GM21390 (cell line): ENCODE results near the gene SC5D.

ENCODE experiments used
- ATAC-seq: cut with Tn5 transposase; IDR thresholded peaks from one replicate; pipeline ENCODE4 v1.9.1; 2021; ENCODE audit not compliant: unreplicated experiment

Gene SC5D

GRCh38 chr11:121328176-121328966 lies 35.8 kb downstream of the SC5D start:
- ATAC-seq, result peak; percentile 57

GRCh38 chr11:121328967-121329679 lies 36.6 kb downstream of the SC5D start:
- ATAC-seq, result peak; percentile 45

DNA sequence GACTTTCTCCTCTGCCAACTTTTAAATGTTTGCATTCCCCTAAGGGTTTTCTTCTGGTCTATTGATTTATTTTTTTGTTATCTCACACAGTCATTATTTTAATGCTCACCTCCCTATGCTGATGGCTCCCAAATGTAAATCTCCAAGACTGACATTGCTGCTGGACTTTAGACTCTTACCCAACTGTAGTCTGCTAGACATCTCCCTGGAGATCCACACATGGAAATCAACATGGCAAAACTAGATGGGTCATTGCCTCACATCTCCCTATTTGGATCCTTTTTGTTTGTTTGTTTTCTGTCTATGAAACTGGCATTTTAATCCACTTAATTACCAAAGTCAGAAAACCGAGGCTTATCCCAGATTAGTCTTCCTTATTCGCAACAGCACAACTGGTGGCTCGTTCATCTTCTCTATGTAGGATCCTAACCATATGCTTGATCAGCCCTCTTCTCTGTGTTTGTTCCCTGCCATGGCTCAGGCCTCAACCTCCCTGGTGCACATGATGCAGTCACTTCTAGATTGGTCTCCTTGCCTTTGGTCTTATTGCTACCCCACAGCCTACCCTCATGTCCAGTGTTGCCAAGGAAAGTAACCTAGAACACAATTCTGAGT lies 37.3 kb downstream of the SC5D start:
- ATAC-seq, result no peak

DNA sequence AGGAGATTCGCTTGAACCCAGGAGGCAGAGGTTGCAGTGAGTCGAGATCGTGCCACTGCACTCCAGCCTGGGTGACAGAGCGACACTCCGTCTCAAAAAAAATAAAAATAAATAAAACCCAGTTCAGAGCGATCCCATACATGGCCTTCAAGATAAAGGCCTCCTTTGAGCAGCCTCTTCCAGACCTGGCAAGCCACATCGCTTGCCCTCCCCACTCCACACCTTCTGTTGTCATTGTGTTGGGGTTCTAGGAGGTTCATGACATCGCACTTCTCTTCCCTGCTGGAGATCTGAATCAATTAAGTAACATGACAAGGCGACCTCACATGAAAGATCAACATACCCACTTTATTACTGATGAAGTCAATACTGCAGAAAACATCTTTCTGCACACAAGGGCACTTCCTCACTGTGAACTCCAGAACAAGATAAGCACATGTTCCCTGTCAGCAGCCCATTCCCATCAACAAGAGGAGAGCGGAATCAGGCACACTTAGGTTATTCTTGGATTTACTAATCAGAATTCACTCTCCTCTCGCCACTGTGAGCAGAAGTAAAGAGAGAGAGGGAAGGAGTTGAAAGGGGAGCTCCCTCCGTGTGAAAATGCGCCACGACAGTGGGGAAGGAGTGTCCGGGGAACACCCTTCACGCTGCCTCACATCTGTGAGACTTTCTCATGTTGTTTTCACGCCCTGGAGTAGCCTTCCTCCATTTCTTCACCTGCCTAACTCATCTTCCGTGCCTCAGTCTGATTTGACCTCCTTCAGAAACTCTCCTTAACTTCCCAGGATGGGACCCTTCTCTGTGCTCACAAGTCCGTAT lies 38.3 kb downstream of the SC5D start:
- no peak for ATAC-seq

DNA sequence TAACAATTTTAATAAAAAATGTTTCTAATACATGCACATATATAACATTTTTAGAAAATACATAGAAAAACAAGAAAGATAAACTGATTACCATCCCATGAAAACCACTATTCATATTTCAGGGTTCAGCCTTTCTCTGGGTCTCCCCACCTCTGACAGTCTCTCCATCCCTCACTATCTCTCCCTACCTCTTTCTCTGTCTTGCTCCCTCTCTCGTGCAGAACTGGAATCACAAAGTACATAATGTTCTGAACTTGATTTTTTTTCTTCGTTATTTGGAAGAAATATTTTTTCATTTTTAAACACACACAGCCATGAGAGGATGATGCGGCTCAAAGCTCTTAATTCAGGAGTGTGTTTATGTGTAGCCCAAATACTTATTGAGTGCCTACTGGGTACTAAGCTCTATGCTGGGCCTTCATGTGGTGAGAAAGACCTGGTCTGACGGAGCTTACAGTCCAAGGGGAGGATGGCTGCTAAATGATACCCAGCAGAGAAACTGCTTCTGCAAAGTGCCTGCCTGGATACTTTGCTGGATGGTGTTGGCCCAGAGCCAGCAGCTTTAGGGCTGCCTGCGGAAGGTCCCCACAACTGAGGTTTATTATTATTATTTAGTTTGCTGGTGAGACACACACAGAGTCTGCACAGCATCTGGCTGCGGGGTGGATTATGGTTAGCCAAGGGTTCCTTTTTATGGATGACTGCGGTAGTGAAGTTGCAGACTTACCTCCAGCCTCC lies 42.6 kb downstream of the SC5D start:
- ATAC-seq, result no peak

DNA sequence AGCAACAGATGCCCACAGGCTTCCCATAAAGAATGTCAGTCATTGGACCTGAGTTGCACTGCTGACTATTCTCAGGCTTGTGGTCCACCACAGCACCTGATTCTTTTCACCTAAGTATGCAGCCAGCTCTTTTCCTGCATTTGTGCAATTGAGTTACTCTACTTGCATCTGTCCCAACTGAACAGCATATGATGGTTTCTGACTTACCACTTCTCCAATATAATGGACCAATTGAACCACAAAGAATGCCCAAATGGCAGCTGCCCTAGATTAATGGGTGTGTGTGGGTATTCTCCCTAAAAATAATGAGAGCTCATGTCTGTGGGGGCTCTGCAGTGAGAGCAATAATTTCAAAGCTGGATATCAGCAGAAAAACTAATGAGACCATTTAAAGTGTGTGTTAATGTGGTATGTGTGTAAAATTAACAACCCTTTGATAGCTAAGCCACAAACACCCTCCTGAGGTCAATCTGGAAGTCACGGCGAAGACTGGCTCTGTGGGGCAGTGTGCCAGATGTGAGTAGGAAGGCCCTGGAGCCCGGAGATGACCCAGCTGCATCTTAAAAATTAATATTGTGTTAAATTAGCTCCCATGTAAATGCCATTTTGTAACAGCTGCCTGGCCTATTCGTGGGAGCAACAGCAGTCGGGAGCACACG lies 43.8 kb downstream of the SC5D start:
- no peak for ATAC-seq

DNA sequence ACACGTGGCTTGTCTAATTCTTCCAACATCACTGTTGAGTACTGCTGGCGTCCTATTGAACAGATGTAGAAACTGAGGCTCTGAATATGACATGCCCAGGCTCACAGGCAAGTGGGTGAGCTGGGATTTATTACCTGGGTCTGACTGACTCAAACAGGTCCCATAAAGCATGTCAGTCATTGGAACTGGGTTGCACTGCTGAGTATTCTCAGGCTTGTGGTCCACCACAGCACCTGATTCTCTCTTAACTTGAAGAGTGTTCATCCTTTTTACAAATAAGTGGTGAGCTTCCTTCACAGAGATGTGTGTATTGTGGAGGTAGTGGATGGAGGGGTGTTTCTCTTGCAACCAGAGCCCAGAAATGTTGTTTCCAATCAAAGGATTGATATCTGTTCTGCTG lies 44.5 kb downstream of the SC5D start:
- peak; percentile 49 for ATAC-seq

DNA sequence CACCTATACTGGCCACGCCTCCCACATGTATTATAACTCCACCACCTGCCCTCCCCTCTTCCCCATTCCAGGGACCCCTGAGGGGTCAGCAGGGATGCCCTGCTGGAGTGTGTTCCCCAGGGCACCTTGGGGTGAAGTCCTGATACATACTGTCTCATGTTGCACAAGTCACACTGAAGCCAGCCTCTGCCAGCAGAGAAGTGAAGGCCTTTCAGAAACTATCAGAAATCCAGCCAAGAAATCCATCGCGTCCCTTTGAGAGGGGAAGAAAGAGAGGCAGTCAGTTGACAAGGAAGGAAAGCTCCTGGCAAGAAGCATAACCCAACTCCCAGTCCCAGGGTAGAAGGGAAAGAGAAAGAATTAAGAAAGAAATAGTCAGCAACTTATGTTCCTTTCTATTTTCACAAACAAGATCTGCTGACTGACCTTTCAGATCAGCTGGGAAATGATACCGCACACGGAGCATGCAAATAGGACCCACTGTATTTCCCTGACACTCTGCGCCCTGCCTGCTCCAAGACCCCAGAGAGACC lies 45.2 kb downstream of the SC5D start:
- peak; percentile 28 for ATAC-seq

DNA sequence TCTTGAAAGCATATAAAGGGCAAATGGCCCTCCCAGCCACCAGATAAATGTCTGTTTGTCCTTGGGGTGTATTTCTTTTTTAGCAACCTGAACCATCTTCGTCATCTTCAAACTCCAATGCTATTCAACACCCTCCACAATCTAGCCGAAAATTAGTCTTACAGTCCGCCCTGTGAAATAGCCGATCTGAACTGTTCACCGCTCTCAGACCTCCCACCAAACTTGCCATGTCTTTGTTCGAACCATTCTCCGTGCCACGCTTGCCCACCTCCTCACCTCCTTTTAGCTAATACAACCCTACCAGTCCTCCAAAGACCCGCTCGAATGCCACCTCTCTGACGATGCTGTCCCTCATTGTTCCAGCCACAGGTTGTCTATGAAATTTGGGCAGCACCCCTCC lies 46.0 kb downstream of the SC5D start:
- ATAC-seq, result no peak

DNA sequence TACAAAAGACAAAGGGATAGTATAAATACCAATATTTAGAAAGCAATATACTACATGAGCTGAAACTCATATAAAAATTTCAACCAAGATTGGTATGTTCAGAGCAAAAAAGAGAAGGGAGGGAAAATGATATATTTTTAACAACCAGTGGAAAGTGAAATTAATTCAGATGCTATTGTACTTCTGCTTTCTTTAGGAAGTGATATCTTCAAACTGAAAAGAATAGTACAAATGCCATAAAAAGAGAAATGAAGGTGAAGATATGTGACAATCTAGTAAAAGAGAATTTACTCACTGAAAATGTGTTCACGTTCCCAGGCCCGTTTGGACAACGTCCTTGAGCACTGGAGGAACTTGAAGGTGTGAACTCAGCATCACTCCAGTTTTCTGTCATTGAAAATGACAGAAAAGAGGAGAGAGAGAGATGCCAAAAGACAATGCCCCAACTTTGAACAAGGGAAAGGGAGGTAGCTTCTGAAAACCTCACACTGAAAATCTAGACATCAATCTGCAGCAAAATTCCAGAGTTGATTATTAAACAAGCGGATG lies 47.5 kb downstream of the SC5D start:
- no peak for ATAC-seq

- no peak for ATAC-seq
Observed at GRCh38 chr11:121341609-121342008, 49.0 kb downstream of the SC5D start.

GRCh38 chr11:121344824-121345223 lies 52.3 kb downstream of the SC5D start:
- no peak for ATAC-seq

DNA sequence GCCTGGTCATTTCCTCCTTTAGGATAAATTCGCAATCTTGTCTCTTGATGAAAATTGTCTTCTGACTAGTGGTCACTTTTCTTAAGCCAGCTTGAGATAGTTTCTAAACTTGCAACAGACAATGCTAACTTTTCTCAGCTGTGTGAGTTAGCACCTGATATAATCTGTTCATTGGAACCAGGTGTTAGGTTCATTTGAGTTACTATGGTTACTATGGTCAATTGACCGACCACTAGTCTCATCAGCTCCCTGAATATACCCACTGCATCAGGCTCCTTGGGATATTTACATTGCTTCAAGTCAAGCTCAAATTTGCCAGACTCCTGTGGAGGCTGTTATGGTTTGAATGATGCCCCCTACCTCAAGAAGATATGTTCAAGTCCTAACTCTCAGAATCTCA lies 54.5 kb downstream of the SC5D start:
- ATAC-seq, result no peak

DNA sequence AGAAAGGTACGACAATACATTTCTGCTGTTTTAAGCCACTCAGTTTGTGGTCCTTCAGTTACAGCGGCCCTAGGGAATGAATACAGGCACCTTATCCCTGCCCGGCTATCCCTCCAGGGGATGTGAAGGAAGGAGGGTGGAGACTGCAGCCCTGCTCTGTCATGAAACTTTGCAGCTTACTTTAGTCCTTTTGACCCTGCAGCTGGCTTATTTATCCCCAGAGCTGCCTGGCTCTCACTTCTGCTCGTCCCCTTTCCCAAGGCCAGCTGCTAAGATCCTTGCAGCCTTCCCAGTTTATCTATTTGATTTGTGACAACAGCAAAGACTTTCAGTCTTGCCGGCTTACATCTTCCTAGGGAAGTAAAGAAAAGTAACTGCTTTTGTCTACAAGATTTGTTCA lies 55.2 kb downstream of the SC5D start:
- ATAC-seq, result no peak

DNA sequence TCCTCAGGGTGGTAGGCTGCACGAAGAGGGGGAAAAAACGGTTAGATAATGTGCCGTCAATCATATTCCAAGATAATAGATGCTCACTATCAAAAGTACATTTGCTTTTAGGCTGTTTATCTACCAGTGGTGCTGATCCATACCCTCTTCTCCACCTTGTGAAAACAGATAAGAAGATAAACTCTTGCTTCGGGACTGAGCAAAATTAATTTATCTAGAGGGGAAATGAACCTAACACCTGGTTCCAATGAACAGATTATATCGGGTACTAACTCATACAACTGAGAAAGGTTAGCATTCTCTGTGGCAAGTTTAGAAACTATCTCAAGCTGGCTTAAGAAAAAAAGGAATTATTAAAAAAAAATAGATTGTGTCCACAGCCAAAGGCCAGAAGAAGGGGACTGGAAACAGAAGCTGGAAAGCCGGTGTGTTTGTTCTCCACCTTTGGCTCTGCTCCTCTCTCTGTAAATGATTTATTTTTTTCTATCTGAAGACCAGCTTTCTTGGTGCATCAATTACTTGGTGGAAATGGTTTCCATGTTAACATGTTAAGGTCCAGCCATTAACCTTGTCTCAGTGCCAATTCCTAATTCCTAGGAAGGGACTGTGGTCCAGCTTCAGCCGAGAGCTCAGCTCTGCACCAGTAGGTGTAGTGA lies 55.8 kb downstream of the SC5D start:
- ATAC-seq, result no peak

- ATAC-seq, result no peak
Observed at GRCh38 chr11:121349790-121350189, 57.2 kb downstream of the SC5D start.

DNA sequence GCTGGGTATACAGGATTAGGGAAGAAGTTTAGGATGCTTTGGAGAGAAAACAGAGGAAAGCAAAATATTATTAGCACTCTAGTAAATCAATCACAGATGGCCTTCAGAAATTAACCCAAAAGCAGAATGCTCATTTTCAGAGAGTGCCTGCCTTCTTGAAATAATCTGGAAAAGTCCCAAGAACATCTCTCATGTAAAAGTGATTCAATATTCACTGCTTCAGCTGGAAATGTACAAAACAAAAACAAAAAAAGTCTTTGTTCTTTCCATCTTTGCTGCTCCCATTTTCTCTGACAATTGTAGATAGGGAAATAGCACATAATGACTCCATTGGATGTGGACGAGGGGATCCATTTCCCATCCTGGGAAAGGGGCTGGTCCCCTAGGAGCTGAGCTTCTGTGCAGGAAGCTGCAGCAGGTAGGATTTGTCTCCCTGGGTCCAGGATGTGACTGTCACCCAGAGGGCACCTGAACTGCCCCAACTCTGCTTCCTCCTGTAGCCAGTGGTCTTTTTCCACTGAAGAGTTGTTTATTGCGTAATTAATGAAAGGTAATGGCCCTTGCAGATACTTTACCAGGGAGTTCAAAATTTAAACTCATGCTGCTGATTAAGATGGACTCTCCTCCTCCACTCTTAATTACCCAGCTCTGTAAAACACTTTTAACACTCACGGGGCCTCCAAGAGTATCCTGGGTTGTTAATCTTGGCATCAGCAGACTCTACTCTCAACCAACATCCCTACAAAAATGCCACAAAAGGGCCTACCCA lies 57.9 kb downstream of the SC5D start:
- no peak for ATAC-seq

- no peak for ATAC-seq
Observed at GRCh38 chr11:121351083-121351630, 58.6 kb downstream of the SC5D start.
